ENCODE results near the gene FOXP1.

DNA sequence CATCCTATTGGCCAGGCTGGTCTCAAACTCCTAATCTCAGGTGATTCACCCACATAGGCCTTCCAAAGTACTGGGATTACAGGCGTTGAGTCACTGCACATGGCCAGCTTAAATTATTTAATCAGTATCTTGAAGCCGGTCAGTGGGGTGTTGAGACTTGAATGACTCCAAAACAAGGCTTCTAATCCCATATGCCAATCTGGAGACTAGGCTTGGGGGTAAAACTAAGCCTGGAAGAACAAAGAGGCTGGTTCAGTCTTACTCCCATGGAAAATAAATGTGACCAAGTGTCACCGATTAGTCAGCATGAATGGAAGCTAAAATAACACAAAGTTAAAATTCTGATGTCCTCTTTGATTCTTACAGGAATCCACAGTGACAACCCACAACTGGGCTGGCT is 509.1 kb downstream of the FOXP1 start:
- TF ChIP-seq POLR2A (IDR thresholded peaks at IDR 0.05) (no peak), POLR2AphosphoS5 (IDR thresholded peaks at IDR 0.05) (no peak)
- TF ChIP-seq, protein P1, sequence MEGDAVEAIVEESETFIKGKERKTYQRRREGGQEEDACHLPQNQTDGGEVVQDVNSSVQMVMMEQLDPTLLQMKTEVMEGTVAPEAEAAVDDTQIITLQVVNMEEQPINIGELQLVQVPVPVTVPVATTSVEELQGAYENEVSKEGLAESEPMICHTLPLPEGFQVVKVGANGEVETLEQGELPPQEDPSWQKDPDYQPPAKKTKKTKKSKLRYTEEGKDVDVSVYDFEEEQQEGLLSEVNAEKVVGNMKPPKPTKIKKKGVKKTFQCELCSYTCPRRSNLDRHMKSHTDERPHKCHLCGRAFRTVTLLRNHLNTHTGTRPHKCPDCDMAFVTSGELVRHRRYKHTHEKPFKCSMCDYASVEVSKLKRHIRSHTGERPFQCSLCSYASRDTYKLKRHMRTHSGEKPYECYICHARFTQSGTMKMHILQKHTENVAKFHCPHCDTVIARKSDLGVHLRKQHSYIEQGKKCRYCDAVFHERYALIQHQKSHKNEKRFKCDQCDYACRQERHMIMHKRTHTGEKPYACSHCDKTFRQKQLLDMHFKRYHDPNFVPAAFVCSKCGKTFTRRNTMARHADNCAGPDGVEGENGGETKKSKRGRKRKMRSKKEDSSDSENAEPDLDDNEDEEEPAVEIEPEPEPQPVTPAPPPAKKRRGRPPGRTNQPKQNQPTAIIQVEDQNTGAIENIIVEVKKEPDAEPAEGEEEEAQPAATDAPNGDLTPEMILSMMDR (IDR thresholded peaks at IDR 0.05): no peak

Data from breast epithelium (tissue), 3 donors.